Cardiac septum (tissue), 1 donor: ENCODE data around the gene PAM. TPM values are rescaled to one million over a fixed set of nuclear protein-coding genes. Genes with fewer than 3 reads are reported as not detected.

Experiments
- DNase-seq: peaks from one replicate; pipeline ENCODE4 v3.0.0-alpha.2; 2020; ENCODE audit warnings: low spot score
- intact Hi-C: fragments of 100-400 bp; cut with DNase I; formaldehyde crosslinking; loops from one replicate; pipeline ENCODE4 v1.14.0; 2022
- total RNA-seq: library from RNA; stranded (reverse); fragmentation: NEBNext Ultra II Directional; extraction: Animal tissue kit (Norgen Biotek cat#: 25700); gene quantifications from one replicate; pipeline ENCODE4 v1.2.1, GENCODE V29; 2021
- donor health status: DM: no; HTN: no; CAD: no.

PAM gene
- total RNA-seq, 1 donor from 2014 or later, result 1,080 TPM

DNA sequence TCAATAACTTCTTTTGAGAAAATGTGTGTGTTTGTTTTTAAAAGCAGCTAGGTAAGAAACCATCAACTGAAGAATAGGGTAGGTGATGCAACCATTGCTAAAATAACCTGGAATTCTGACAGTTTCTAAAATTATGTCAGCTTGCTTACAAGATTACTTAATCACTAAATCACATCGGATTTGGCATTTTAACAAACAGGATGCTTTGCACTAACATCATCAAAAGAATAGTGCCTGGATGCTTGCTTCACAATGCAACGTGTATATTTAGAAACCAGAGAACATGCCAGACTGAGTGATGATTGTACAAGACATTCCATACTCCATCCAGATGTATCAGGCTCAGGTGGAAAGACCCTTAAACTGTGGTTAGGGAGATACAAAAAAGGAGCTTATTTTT is 43.9 kb downstream of the PAM start:
- intact Hi-C loops, result loop anchor here (5.0 kb wide), 1 partner anchor 68 kb away; no protein-coding TSS in a partner anchor
- no peak for DNase-seq

DNA sequence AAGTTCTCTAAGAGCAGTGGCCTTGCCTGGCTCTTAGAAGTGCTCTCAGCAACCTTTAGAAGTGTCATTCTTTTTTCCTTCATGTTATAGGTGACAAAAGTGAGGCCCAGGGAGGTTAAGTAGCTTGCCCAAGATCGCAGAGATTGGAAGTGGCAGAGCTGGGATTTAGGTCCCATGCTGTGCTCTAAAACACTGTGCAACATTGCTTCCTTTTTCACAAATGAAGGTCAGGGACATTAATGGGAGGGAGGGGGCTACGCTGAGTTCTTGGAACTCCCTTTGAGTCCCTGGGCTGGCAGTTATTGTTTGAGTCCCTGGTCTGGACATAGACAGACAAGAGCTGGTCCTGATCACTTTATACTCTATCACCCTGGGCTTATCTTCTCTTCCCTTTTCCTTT is 45.3 kb downstream of the PAM start:
- intact Hi-C loops, result no loop called here
- no peak for DNase-seq

GRCh38 chr5:102801371-102801770 is 46.3 kb downstream of the PAM start:
- intact Hi-C loops, result no loop called here
- DNase-seq, result no peak

GRCh38 chr5:102802708-102803458 is 47.8 kb downstream of the PAM start:
- DNase-seq, result no peak
- intact Hi-C loops, result no loop called here

GRCh38 chr5:102807878-102808502 is 52.9 kb downstream of the PAM start:
- intact Hi-C loops, result no loop called here
- DNase-seq, result no peak

DNA sequence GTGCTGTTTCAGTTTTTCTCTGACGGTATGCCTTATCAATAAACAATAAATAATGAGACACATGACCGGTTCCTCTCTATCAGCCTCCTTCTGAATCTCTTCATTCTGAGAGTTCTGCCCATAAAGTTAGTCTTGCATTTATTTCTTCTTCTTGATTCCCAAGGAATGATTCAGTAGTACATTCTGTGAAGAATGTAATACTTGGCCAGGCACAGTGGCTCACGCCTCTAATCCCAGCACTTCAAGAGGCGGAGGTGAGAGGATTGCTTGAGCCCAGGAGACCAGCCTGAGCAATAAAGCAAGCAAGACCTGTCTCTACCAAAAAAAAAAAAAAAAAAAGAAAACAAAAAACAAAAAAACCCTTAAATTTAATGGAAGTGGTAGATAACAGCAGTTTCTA is 53.9 kb downstream of the PAM start:
- DNase-seq, result no peak
- intact Hi-C loops, result no loop called here

DNA sequence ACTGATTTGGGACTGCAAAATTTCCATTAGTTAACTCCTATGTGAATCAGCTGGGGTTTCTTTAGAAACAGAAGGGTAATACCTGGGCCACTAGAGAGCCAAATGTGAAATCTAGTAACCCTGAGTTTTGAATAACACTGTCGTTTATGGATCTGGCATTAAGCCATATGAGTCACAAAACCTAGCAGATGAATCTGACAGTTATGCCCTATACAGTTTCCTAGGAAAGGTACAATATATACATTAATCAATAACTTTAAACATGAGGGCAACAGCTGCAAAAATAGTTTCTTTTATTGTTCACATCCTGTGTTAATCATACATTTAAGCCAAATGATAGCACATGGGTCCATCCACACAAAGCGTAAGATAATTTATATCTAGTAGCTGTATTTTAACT is 56.9 kb downstream of the PAM start:
- no peak for DNase-seq
- intact Hi-C loops, result no loop called here

GRCh38 chr5:102813740-102814139 is 58.6 kb downstream of the PAM start:
- intact Hi-C loops, result no loop called here
- no peak for DNase-seq

- intact Hi-C loops, result no loop called here
Observed at GRCh38 chr5:102815084-102815483, 60.0 kb downstream of the PAM start.

GRCh38 chr5:102815540-102816332 is 60.6 kb downstream of the PAM start:
- no peak for DNase-seq
- intact Hi-C loops, result no loop called here

More at GRCh38 chr5:102815084-102815483, 60.0 kb downstream of the PAM start:
- DNase-seq, result no peak

DNA sequence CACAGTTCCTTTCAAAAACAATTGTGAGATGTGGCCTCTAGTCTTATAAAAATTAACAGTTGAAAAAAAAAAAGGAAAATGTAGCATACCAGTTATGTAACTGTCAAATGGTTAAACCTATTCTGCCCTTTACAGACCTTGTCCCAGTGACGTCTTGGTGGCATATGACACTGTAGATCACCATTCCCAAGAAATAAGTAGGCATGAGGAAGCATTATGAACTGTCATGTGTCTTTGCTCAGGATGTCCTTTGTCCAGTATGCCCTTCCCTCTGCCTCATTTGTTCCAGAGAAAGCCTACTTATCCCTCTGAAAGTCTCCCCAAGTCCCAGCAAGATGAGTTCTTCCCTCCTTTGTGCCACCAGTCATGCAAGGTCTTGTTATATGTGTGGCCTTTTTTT is 63.2 kb downstream of the PAM start:
- intact Hi-C loops, result no loop called here
- no peak for DNase-seq

DNA sequence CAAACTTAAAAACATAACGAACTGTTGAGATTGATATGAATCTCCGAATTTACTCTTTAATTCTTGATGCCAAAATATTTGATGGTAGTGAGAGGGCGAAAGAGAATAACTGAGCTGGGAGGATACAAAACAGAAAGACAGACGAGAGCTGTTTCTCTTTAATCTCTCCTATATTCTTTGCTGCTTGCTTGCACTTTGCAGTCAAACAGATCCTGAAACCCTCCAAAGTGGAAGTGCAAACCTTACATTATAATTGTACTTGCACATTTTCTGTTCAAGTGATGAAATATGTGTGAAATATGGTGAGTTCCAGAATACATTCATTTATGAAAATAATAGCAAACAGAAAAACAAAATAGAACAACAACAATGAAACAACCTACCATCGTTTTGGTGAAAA is 63.8 kb downstream of the PAM start:
- DNase-seq, result no peak
- intact Hi-C loops, result no loop called here

DNA sequence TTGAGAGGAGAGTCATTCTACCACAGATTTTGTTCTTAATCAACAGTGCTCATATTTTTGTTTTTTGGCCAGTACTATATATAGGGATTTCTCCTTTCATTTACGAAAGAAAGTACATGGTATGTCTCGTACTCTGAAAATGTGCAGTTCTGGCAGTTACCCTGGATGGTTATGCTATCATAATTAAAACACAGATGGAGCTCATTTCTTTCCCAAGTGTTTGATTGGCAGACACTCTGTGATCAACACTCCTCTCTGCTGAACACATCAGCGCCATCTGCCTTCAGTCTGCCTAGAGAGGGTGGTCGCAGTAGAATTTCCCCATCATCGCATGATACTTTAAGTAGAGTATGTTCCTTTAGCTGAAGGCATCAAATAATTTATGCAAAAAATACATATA is 64.5 kb downstream of the PAM start:
- no peak for DNase-seq
- intact Hi-C loops, result no loop called here

GRCh38 chr5:102823441-102823874 is 68.4 kb downstream of the PAM start:
- intact Hi-C loops, result no loop called here
- DNase-seq, result no peak

GRCh38 chr5:102826629-102827028 is 71.5 kb downstream of the PAM start:
- intact Hi-C loops, result no loop called here
- no peak for DNase-seq

- intact Hi-C loops, result no loop called here
- DNase-seq, result no peak
Observed at GRCh38 chr5:102830241-102830640, 75.1 kb downstream of the PAM start.

GRCh38 chr5:102832445-102832844 is 77.3 kb downstream of the PAM start:
- DNase-seq, result no peak
- intact Hi-C loops, result no loop called here

DNA sequence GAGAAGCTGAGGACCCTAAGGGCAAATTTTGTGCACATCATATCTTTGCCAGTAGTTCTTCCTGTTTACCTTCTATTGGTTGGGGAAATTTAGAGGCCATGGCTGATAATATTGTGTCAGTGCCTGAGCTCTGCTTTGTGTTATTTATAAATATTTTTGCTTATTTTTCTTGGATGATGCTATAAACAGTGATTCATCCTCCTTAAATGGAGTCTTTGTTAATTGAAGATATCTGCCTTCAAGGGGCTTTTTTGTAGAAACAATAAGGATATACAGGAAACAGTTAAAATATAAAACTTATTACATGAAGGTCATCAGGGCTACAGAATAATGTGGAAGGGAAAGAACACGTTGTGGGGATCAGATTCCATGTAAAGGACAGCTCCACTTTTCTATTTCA is 78.0 kb downstream of the PAM start:
- intact Hi-C loops, result no loop called here
- no peak for DNase-seq

- no peak for DNase-seq
- intact Hi-C loops, result no loop called here
Observed at GRCh38 chr5:102834438-102834964, 79.4 kb downstream of the PAM start.

GRCh38 chr5:102835717-102836116 is 80.6 kb downstream of the PAM start:
- DNase-seq, result no peak
- intact Hi-C loops, result no loop called here
